ENCODE results near the gene KCNJ10. TPM values are rescaled to one million over a fixed set of nuclear protein-coding genes. Genes with fewer than 3 reads are reported as not detected.

Gene KCNJ10
- total and polyA plus RNA-seq, 2 of the 13 experiments (the other 11 are each of a cell fraction or from before 2014, with no cell fraction given): 4.4 to 10.3 TPM

- TF ChIP-seq ZXDC (CRISPR knock-in tag; IDR thresholded peaks at IDR 0.05) (no peak), KLF16 (CRISPR knock-in tag; IDR thresholded peaks at IDR 0.05) (peak in 1 of 2 experiments; percentile 51; a peak in 1 of 4 replicates), DRAP1 (CRISPR knock-in tag; IDR thresholded peaks at IDR 0.05) (no peak), ZNF746 (CRISPR knock-in tag; IDR thresholded peaks at IDR 0.05) (0 out of 2 replicates have a peak, but pooled peaks have one; percentile 34), IRF9 (CRISPR knock-in tag; IDR thresholded peaks at IDR 0.05; ENCODE audit: borderline replicate concordance) (no peak), ZNF781 (CRISPR knock-in tag; IDR thresholded peaks at IDR 0.05; ENCODE audit: borderline replicate concordance, not compliant biosample characterization) (no peak), PRDM10 (CRISPR knock-in tag; IDR thresholded peaks at IDR 0.05; ENCODE audit: low read depth) (no peak), GTF3A (CRISPR knock-in tag; conservative IDR thresholded peaks at IDR 0.05) (no peak), ZNF672 (CRISPR knock-in tag; IDR thresholded peaks at IDR 0.05) (no peak), ZNF607 (CRISPR knock-in tag; IDR thresholded peaks at IDR 0.05; ENCODE audit: borderline replicate concordance) (peak; percentile 76; the same call in 1 of the 2 replicates), MNT (IDR thresholded peaks at IDR 0.05) (no peak), ZNF510 (CRISPR knock-in tag; IDR thresholded peaks at IDR 0.05; ENCODE audit: low read depth) (no peak), SMAD3 (CRISPR knock-in tag; IDR thresholded peaks at IDR 0.05) (0 out of 2 replicates have a peak, but pooled peaks have one; percentile 47), EHMT2 (IDR thresholded peaks at IDR 0.05; ENCODE audit: borderline replicate concordance, low read depth, low read length) (no peak), HMGA1 (CRISPR knock-in tag; conservative IDR thresholded peaks at IDR 0.05) (no peak), RCOR2 (CRISPR knock-in tag; IDR thresholded peaks at IDR 0.05) (0 out of 2 replicates have a peak, but pooled peaks have one; percentile 26), MED1 (CRISPR knock-in tag; IDR thresholded peaks at IDR 0.05) (peak; percentile 62), TARDBP (CRISPR knock-in tag; IDR thresholded peaks at IDR 0.05) (peak; percentile 55; the same call in 1 of the 2 replicates)
Observed at GRCh38 chr1:160101037-160101716, 31.2 kb upstream of the KCNJ10 start (continued).

Measured in HepG2 (cell line).